H7 (cell line): Measurements from ENCODE around the gene UNC119B. TPM values are rescaled to one million over a fixed set of nuclear protein-coding genes. Genes with fewer than 3 reads are reported as not detected.

Experiments used
- DNase-seq: peaks from one replicate; pipeline ENCODE4 v3.0.0; 2012
- H3K27me3 ChIP-seq: 2 replicates; pipeline ENCODE4 v1.6.0; 2011; ENCODE audit warnings: mild to moderate bottlenecking, low read length; ENCODE audit not compliant: control insufficient read depth, insufficient read depth
- H3K36me3 ChIP-seq: replicated peaks from 2 replicates; pipeline ENCODE4 v1.5.1; 2011; ENCODE audit warnings: low read length; ENCODE audit not compliant: control insufficient read depth, insufficient read depth
- H3K4me3 ChIP-seq: 2 replicates; pipeline ENCODE4 v1.5.1; 2011; ENCODE audit warnings: low read depth, mild to moderate bottlenecking, control low read depth, low read length, moderate library complexity; ENCODE audit not compliant: insufficient read depth
- total RNA-seq: library from RNA; depleted of rRNA; stranded (reverse); fragments of >200 nt; shearing (Covaris generic); gene quantifications from 2 replicates; pipeline ENCODE4 v1.2.3, GENCODE V29; 2014

UNC119B gene
- total RNA-seq, 1 experiment from 2014 or later: 15.8 TPM

- DNase-seq: peak; percentile 40
- Histone ChIP-seq H3K27me3 (no peaks in the 10 kb centered on the region), H3K4me3 (no peak overlapping the region), H3K36me3 (no peaks in the 10 kb centered on the region)
Observed at GRCh38 chr12:120680165-120680738, 30.0 kb upstream of the UNC119B start.

- Histone ChIP-seq H3K27me3 (no peaks in the 10 kb centered on the region), H3K36me3 (no peaks in the 10 kb centered on the region), H3K4me3 (no peak overlapping the region)
- no peak for DNase-seq
Observed at GRCh38 chr12:120684523-120684932, 25.7 kb upstream of the UNC119B start.

GRCh38 chr12:120685522-120685921 is 24.7 kb upstream of the UNC119B start:
- Histone ChIP-seq H3K36me3 (no peaks in the 10 kb centered on the region), H3K27me3 (no peaks in the 10 kb centered on the region), H3K4me3 (no peak overlapping the region; the same call in 1 of the 2 replicates)
- DNase-seq: no peak

- DNase-seq: peak; percentile 97
- Histone ChIP-seq H3K27me3 (no peaks in the 10 kb centered on the region), H3K4me3 (peak overlapping the region; percentile 88), H3K36me3 (no peaks in the 10 kb centered on the region)
Observed at GRCh38 chr12:120686151-120686689, 24.0 kb upstream of the UNC119B start.

- DNase-seq: peak; percentile 100
- Histone ChIP-seq H3K27me3 (no peaks in the 10 kb centered on the region), H3K4me3 (peak within 1 kb of the TSS; percentile 88), H3K36me3 (no peaks in the 10 kb centered on the region)
Observed at GRCh38 chr12:120686690-120687577, 23.3 kb upstream of the UNC119B start, which contains the start of gene MLEC. MLEC (plus strand) TSS chr12:120687149; CDS start chr12:120687297, 148 bp downstream.

GRCh38 chr12:120687578-120688289 is 22.5 kb upstream of the UNC119B start:
- DNase-seq: no peak
- Histone ChIP-seq H3K36me3 (no peaks in the 10 kb centered on the region), H3K27me3 (no peaks in the 10 kb centered on the region), H3K4me3 (peak overlapping the region; percentile 88)

GRCh38 chr12:120688527-120689071 is 21.7 kb upstream of the UNC119B start:
- H3K27me3 ChIP-seq: no peaks in the 10 kb centered on the region
- H3K36me3 ChIP-seq: no peaks in the 10 kb centered on the region
- no peak for DNase-seq
- H3K4me3 ChIP-seq: peak overlapping the region; percentile 88

- no peak overlapping the region for H3K4me3 ChIP-seq
- DNase-seq: no peak
- H3K27me3 ChIP-seq: no peaks in the 10 kb centered on the region
- H3K36me3 ChIP-seq: peaks cover 5% of the 10 kb centered on the region
Observed at GRCh38 chr12:120689397-120690082, 20.7 kb upstream of the UNC119B start.

GRCh38 chr12:120690083-120690450 is 20.2 kb upstream of the UNC119B start:
- no peaks in the 10 kb centered on the region for H3K27me3 ChIP-seq
- no peak overlapping the region for H3K4me3 ChIP-seq
- no peak for DNase-seq

GRCh38 chr12:120690978-120691377 is 19.3 kb upstream of the UNC119B start:
- H3K36me3 ChIP-seq: peaks cover 11% of the 10 kb centered on the region
- no peaks in the 10 kb centered on the region for H3K27me3 ChIP-seq
- DNase-seq: no peak
- H3K4me3 ChIP-seq: no peak overlapping the region

More at GRCh38 chr12:120690083-120690450, 20.2 kb upstream of the UNC119B start:
- H3K36me3 ChIP-seq: peaks cover 10% of the 10 kb centered on the region

GRCh38 chr12:120692524-120693033 is 17.7 kb upstream of the UNC119B start:
- no peak for DNase-seq
- H3K36me3 ChIP-seq: peaks cover 22% of the 10 kb centered on the region
- H3K27me3 ChIP-seq: no peaks in the 10 kb centered on the region
- H3K4me3 ChIP-seq: no peak overlapping the region

GRCh38 chr12:120693848-120694247 is 16.4 kb upstream of the UNC119B start:
- peaks cover 26% of the 10 kb centered on the region for H3K36me3 ChIP-seq
- DNase-seq: no peak
- no peak overlapping the region for H3K4me3 ChIP-seq
- H3K27me3 ChIP-seq: no peaks in the 10 kb centered on the region

GRCh38 chr12:120696626-120697025 is 13.6 kb upstream of the UNC119B start:
- peaks cover 49% of the 10 kb centered on the region for H3K36me3 ChIP-seq
- no peaks in the 10 kb centered on the region for H3K27me3 ChIP-seq
- H3K4me3 ChIP-seq: no peak overlapping the region
- DNase-seq: no peak
